Prostate gland (tissue), 2 donors: Measurements from ENCODE around the gene CRTC3.

Source experiments
- POLR2A ChIP-seq: fragments of 450-650 bp; IDR thresholded peaks from one replicate; pipeline ENCODE4 v1.6.1; 2016; ENCODE audit warnings: antibody characterized with exemption, mild to moderate bottlenecking
- POLR2AphosphoS5 ChIP-seq: sonication (generic); formaldehyde crosslinking; IDR thresholded peaks from one replicate; pipeline ENCODE4 v1.6.1; 2017; ENCODE audit warnings: antibody characterized with exemption
- TF ChIP-seq, protein P1 (sequence below), 4 experiments: fragments of 200-600 bp in 2 of 4; fragments of 450-650 bp in 2 of 4; sonication (generic) in 2 of 4; IDR thresholded peaks; 1 replicate in 3 of 4; 2 replicates in 1 of 4; pipeline ENCODE4 v1.5.1; 2016 to 2019; ENCODE audit warnings: antibody characterized with exemption in 4 of 4, mild to moderate bottlenecking in 2 of 4, moderate library complexity in 2 of 4

GRCh38 chr15:90609242-90610180 is 79.8 kb downstream of the CRTC3 start:
- no peak for TF ChIP-seq POLR2A
- no peak for TF ChIP-seq POLR2AphosphoS5
- TF ChIP-seq, protein P1, sequence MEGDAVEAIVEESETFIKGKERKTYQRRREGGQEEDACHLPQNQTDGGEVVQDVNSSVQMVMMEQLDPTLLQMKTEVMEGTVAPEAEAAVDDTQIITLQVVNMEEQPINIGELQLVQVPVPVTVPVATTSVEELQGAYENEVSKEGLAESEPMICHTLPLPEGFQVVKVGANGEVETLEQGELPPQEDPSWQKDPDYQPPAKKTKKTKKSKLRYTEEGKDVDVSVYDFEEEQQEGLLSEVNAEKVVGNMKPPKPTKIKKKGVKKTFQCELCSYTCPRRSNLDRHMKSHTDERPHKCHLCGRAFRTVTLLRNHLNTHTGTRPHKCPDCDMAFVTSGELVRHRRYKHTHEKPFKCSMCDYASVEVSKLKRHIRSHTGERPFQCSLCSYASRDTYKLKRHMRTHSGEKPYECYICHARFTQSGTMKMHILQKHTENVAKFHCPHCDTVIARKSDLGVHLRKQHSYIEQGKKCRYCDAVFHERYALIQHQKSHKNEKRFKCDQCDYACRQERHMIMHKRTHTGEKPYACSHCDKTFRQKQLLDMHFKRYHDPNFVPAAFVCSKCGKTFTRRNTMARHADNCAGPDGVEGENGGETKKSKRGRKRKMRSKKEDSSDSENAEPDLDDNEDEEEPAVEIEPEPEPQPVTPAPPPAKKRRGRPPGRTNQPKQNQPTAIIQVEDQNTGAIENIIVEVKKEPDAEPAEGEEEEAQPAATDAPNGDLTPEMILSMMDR (IDR thresholded peaks at IDR 0.05): no peak
